ENCODE results near the gene C16orf87.
"Not testable (repeated sequence)": the region's sequence is repeated elsewhere in the genome, so short reads cannot be mapped to it uniquely, and the experiment has no call there.

C16orf87 gene, protein sequence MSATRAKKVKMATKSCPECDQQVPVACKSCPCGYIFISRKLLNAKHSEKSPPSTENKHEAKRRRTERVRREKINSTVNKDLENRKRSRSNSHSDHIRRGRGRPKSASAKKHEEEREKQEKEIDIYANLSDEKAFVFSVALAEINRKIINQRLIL

DNA sequence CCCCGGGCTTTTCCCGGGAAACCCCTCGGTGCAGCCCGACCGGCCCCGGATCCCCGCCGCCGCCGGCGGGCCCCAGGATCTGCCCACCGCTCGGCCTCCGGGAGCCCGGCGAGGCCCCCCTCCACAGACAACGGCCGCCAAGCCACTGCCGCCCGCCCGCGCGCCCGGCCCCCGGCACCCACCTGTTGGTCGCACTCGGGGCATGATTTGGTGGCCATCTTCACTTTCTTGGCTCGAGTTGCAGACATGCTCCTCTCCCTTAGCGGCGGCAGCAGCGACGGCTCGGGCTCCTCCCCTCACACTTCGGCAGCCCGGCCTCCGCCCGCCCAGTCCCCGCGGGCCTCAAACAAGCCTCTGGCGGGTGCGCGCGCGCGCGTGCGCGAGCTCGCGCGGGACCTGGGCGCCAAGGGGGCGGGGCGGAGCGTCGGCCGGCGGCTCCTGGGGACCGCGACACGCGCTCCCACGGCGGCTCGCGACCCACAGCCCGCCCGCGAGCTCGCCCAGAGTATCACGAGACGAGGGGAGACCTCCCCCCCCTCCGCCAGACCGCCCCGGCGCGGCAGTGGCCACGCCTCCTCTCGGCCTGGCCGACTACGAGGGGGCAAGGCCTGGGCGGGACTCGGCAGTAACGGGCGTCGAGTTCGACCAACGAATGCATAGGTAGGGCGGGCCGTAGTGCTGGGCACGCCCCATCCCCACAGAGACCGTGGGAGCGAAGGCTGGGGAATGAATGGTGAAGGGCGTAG lies at the start of gene C16orf87:
Gene C16orf87 (minus strand): TSS at position 279 of the 746 bp plus-strand sequence. CDS start 31 bp downstream, at position 248.
- DNase-seq (ENCODE audit: extremely low spot score, insufficient read length, low read depth) = peak; percentile 89
- peak; percentile 96 for FAIRE-seq

DNA sequence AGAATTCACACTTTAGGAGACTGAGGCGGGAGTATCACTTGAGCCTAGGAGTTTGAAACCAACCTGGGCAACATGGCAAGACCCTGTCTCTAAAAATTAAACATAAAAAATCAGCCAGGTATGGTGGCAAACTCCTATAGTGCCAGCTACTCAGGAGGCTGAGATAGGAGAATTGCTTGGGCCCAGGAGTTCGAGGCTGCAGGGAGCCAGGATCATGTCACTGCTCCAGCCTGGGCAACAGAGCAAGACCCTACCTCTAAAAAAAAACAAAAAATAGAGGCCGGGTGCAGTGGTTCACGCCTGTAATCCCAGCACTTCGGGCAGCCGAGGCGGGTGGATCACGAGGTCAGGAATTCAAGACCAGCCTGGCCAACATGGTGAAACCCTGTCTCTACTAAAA lies 44.3 kb upstream of the C16orf87 start:
- DNase-seq (ENCODE audit: extremely low spot score, insufficient read length, low read depth) (no peak), FAIRE-seq (no peak)

DNA sequence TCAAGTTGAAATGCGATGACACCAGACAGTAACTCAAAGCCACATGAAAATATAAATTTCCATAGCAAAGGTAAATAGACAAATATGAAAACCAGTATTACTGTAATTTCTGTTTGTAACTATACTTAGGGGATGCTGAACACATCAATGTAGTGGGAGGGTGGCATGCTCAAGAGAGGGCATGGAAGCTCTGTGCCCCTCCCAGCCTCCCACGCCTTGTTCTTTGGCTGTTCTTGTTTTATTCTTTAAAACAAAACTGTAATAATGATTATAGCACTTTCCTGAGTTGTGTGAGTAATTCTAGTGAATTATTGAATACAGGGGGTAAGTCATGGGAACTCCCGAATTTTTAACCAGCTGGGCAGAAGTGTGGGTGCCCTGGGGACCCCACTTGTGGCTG lies 42.2 kb upstream of the C16orf87 start:
- FAIRE-seq (no peak), DNase-seq (ENCODE audit: extremely low spot score, insufficient read length, low read depth) (no peak)

DNA sequence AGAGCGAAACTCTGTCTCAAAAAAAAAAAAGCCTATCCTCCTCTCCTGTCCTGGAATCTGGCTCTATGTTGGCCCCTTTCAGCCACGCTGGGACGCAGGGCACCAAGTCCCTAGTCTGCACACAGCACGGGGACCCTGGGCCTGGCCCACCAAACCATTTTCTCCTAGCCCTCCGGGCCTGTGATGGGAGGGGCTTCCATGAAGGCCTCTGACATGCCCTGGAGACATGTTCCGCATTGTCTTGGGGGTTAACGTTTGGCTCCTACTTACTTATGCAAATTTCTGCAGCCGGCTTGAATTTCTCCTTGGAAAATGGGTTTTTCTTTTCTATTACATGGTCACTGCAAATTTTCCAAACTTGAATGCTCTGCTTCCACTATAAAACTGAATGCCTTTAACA lies 40.6 kb upstream of the C16orf87 start:
- FAIRE-seq (no peak), DNase-seq (ENCODE audit: extremely low spot score, insufficient read length, low read depth) (no peak)

DNA sequence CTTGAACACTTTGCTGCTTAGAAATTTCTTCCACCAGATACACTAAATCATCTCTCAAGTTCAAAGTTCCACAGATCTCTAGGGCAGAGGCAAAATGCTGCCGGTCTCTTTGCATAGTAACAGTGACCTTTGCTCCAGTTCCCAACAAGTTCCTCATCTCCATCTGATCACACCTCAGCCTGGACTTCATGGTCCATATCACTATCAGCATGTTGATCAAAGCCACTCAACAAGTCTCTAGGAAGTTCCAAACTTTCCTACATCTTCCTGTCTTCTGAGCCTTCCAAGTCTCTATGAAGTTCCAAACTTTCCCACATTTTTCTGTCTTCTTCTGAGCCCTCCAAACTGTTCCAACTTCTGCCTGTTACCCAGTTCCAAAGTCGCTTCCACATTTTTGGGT lies 37.9 kb upstream of the C16orf87 start:
- not testable (repeated sequence) for DNase-seq (ENCODE audit: extremely low spot score, insufficient read length, low read depth); FAIRE-seq

DNA sequence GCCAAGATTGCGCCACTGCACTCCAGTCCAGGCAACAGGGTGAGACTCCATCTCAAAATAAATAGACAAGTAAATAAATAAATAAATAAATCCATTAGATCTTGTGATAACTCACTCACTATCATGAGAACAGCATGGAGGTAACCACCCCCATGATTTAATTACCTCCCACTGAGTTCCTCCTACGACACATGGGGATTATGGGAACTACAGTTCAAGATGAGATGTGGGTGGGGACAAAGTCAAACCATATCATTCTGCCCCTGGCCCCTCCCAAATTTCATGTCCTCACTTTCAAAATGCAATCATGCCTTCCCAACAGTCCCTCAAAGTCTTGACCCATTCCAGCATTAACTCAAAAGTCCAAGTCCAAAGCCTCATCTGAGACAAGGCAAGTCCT lies 36.5 kb upstream of the C16orf87 start:
- not testable (repeated sequence) for DNase-seq (ENCODE audit: extremely low spot score, insufficient read length, low read depth); FAIRE-seq

DNA sequence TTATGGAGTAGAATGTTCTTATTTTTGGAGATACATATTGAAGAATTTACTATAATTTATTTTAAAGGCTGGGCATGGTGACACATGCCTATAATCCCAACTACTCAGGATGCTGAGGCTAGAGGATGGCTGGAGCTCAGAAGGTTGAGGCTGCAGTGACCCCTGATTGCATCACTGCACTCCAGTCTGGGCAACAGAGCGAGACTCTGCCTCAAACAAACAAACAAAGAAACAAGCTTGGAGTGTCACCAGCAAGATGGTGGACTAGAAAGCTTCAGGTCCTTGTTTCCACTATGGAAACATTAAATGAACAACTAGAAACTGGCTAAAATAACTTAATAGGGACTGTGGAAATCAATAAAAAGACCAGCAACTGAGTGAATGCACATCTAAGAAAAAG lies 35.3 kb upstream of the C16orf87 start:
- DNase-seq (ENCODE audit: extremely low spot score, insufficient read length, low read depth) (no peak), FAIRE-seq (peak; percentile 21)

DNA sequence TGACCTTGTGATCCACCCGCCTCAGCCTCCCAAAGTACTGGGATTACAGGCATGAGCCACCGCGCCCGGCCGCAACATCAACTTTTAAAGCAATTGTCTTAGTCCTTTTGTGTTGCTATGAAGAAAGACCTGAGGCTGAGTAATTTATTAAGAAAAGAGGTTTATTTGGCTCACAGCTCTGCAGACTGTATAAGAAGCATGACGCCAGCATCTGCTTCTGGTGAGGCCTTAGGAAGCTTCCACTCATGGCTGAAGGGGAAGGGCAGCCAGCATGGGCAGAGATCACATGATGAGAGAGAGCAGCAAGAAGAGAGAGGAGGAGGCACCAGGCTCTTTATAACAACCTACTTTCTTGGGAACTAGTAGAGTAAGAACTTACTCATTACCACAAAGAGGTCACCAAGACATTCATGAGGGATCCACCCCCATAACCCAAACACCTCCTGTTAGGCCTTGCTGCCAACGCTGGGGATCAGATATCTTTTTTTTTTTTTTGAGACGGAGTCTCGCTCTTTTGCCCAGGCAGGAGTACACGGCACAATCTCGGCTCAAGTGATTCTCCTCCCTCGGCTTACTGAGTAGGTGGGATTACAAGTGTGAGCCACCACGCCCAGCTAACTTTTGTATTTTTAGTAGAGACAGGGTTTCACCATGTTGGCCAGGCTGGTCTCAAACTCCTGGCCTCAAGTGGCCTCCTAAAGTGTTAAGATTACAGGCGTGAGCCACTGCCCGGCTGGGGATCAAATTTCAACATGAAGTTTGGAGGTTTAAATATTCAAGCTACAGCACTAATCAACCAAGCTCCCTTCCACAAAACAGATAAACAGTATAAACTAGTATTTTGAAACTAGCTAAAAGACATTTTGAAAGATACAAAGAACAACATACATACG lies 31.8 kb upstream of the C16orf87 start:
- DNase-seq (ENCODE audit: extremely low spot score, insufficient read length, low read depth) = no peak
- no peak for FAIRE-seq

DNA sequence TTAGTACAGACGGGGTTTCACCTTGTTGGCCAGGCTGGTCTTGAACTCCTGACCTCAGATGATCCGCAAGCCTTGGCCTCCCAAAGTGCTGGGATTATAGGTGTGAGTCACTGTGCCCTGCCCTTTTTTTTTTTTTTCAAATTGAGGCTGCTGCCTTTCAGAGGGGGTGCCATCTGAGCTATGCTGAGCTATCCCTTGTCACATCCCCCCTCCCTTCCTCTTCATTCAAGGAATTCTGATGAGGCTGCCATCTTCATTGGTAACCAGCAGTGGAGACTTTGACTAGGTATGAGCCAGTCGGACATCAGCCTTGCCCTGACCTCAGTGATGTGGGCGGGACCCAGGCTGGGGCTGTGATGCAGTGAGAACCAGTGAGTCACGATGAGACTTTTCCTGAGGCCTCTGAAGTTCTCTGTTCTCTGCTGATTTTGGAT lies 28.8 kb upstream of the C16orf87 start:
- FAIRE-seq (no peak), DNase-seq (ENCODE audit: extremely low spot score, insufficient read length, low read depth) (no peak)

DNA sequence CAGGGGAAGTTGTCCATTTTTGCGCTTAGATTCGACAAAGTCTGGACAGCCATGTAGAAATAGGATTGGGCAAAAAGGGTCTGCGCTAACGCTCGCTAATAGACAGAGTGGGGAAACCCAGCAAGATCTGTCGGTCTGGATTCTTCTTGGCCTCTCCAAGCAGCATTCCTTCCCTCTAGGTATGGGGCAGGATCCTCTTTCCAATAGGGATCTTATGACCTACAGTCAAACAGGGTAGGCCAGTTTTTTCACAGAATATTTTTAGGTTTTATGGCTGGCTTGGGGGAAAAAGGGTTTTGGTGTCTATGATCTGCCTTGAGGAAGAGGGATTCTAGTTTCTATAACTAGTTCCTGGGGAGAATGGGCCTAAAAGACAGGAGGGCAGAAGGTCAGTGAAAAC lies 27.2 kb upstream of the C16orf87 start:
- no peak for FAIRE-seq
- no peak for DNase-seq (ENCODE audit: extremely low spot score, insufficient read length, low read depth)

DNA sequence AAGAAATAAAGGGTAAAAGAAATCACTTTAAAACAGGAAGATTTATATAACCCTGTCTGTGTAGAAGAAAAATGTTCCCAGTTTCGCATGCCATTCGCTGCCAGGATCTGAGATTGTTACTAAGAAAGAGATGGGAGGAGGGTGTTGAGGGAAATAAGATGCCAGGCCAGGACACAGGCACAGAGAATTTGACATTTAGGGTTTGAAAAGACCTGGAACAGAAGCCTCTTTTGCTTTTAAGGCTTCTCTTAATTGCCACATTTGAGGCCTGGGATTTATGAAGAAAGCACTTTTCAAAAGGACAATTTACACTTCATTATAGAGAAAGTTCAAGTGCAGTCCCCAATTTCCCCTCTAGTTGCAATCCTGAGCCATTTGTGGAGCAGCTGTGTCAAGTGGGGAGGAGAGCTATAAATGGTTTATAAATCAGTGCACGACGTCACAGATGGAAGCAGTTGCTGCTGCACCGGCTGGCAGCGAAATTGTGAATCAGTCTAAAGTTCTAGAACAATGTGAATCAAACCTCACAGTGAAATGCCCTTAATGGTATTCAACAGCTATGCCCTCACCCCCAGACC lies 26.5 kb upstream of the C16orf87 start:
- DNase-seq (ENCODE audit: extremely low spot score, insufficient read length, low read depth) = no peak

DNA sequence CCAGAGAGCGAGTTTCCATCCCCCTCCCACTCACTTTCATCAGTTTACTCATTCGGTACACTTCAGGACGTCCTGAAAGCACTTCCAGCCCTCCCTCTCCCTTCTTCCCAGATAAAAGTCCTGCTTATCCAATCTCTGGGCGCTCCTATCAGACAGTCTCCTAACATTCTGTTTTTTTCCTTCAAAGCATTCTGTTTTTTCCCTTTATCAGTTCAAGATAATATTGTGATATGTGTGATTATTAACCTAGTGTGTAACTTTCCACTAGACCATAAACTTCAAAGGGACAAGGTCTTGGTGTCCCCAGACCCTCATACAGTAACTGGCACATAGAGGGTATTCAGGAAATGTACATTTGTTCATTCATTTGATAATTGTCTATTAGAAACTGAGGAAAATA lies 24.4 kb upstream of the C16orf87 start:
- FAIRE-seq = no peak
- DNase-seq (ENCODE audit: extremely low spot score, insufficient read length, low read depth) = no peak

More for the DNA sequence above, 26.5 kb upstream of the C16orf87 start:
- FAIRE-seq = no peak

DNA sequence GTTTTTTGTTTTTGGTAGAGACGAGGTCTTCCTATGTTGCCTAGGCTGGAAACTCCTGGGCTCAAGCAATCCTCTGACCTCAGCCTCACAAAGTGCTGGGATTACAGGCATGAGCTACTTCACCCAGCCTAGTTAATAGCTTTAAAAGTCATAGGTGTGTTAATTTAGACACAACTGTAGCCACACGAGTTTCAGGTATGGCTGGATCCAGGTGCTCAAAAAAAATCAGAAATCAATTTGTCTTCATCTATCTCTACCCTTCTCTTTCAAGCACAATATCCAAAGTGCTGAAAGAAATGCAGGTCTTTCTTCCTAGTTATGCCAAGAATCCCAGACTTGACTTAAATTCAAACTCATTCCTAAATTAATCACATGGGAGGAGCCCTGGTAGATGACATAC lies 23.9 kb upstream of the C16orf87 start:
- DNase-seq (ENCODE audit: extremely low spot score, insufficient read length, low read depth) (no peak), FAIRE-seq (no peak)

DNA sequence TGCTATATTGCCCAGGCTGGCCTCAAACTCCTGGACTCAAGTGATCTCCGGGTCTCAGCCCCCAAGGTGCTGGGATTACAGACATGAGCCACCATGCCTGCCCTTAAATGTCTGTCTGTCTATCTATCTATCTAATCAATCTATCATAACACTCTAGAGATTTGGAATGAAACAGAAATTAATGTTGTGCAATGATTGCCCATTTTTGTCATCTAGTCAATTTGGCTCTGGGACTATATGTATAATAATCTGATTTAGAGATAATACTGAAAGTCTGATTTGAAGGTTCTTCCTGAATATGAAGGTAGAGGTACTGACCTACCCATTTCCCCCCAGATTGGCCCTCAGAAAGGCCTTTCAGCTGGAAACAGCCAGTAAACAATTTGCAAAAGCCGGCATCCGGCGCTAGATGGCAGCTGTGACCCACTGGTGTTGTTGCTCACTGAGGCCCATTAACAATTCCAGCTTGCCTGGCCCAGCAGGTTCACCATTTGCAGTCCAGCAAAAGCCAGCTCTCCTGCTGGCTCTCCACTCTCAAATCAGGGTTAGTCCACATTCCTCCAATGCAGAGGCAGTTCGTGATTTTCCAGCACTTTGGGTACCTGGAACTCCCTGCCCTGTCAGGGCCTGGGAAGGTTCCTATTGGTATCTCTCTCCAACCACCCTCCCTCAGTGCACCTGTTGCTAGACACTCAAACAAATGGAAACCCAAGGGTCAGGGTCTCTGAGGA lies 22.9 kb upstream of the C16orf87 start:
- FAIRE-seq (peak; percentile 91), DNase-seq (ENCODE audit: extremely low spot score, insufficient read length, low read depth) (peak; percentile 50)

DNA sequence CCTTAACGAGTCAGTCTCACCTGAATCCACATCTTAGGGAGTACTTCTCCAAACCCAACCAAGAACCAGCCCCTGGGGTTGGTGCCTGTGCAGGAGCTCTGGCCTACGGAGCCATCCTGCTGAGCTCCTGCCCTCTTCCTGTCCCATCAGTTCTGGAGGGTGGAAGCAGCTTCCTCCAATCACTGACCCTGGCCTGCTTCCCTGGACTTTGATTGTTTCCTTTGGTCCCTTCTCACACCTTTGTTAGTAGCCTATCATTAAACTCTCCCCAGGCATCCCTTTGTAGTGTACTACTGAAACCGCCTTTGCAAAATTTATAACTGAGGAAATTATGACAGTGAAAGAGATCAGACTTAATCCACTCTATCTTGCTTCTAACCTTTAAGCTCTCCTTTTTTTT lies 21.1 kb upstream of the C16orf87 start:
- DNase-seq (ENCODE audit: extremely low spot score, insufficient read length, low read depth) (no peak), FAIRE-seq (no peak)

DNA sequence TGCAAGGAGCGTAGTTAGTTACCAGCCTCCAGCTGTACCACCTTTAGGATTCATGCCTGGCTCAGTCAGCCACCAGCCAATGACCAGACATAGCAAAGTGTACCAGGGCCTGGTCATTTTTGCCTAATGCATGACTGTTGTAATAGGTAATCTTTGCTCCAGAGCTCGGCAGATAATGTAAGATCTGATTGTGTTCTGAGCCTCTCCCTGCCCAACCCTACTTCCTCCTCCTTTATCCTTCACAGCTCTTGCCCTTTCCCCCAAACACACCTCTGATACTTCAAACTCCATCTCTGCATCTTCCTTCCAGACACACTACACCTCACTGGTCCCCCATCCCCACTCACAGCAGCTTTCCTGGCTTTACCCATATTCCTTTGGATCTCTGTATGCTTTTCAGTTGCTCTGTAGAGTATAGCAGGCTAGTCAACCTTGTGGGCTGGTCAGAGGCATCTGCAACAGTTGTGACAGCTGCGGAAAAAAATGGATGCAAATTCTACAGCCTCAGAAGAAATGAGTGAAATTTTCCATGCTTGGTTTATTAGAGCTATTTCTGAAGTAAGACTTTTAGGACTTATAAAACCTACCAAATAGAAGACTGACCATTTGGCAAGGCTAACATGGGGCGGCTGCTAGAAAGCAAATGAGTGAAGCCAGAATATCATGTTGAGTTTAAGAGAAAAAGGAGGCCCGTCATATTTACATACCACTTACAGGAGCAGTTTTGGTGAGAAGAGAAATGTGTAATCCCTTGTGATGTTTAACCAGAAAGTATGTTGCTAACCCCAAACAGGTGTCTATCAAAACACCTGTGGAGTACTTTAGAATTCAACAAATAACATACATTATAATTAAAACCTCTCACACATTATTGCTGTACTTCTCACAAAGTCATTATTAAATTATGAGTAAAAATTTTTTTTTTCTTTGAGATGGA lies 19.9 kb upstream of the C16orf87 start:
- FAIRE-seq (no peak), DNase-seq (ENCODE audit: extremely low spot score, insufficient read length, low read depth) (no peak)

DNA sequence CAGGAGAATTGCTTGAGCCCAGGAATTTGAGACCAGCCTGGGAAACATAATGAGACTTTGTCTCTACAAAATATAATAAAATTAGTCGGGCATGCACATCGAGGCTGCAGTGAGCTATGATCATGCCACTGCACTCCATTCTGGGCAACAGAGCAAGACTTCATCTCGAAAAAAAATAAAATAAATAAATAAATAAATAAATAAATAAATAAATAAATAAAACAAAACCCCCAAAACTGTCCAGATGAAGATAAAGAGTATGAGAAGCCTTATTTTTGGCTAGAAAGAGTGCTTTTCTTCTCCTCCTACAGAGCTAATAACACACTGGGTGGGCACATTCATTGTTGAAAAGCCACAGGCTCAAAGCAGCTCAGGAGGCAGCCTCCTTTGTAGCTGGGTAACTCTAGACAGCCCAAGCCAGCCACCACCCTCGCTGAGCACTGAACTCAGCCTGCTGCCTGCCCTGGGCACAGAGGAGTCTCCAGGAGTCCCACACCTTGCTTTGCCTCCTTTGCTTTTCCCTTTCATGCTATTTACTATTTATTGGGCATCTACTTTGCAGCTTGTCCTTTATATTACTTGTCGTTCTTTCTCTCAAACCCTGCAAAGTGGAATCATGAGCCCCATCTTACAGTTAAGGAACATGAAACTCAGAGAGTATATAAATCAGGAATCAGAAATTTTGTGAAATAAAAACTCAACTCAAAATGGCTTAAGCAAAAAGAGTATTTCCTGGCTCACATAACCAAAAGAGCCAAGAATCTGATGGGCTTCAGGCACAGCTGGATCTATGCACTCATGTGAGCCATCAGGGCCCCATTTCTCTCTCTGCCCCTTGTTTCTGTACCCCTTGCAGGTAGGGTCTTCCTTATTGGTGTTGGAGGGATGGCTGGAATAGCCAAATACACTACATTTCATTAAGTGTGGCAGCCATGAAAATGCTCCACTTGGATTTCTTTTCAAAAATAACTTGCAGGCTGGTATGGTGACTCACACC lies 18.1 kb upstream of the C16orf87 start:
- DNase-seq (ENCODE audit: extremely low spot score, insufficient read length, low read depth) (no peak), FAIRE-seq (no peak)

DNA sequence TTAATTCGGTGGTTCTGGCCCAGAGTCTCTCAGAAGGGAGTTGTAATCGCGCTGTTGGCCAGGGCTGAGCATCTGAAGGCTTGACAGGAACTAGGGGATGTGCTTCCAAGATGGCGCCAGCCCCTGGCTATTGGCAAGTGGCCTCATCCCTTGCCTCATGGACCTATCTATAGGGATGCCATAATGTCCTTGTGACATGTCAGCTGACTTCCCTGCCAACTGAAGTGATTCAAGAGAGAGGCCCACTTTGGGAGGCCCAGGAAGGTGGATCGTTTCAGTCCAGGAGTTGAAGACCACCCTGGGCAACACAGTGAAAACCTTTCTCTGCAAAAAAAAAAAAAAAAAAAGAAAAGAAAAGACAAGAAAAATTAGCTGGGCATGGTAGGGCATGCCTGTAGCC lies 15.0 kb upstream of the C16orf87 start:
- no peak for DNase-seq (ENCODE audit: extremely low spot score, insufficient read length, low read depth)
- FAIRE-seq = no peak

Measured in GM18507 (cell line).